ENCODE data around the gene ZNF618. TPM values are rescaled to one million over a fixed set of nuclear protein-coding genes. Genes with fewer than 3 reads are reported as not detected.
A peak's percentile ranks its signal among the peaks of the same experiment; 100 is the strongest.

The ZNF618 gene
- polyA plus RNA-seq, 3 donors from 2014 or later, result 1.4 to 4.1 (median 3.9) TPM

GRCh38 chr9:113950195-113951031 is 74.3 kb downstream of the ZNF618 start:
- no peaks in the 10 kb centered on the region for H3K36me3 Mint-ChIP-seq
- DNase-seq, result no peak
- H3K27ac Mint-ChIP-seq, result no peak overlapping the region
- H3K4me3 Mint-ChIP-seq, result no peak overlapping the region
- H3K4me1 Mint-ChIP-seq, result peaks cover 2 to 9% of the 10 kb centered on the region in 2 donors
- peaks cover 0 to 2% (median under 1%) of the 10 kb centered on the region in 3 donors for H3K27me3 Mint-ChIP-seq (ENCODE audit: low read depth in 3 of 3)
- H3K9me3 Mint-ChIP-seq, result no peaks in the 10 kb centered on the region

GRCh38 chr9:113951032-113951372 is 74.9 kb downstream of the ZNF618 start:
- peaks cover 2 to 11% of the 10 kb centered on the region in 2 donors for H3K4me1 Mint-ChIP-seq
- peaks cover 0 to 2% (median 1%) of the 10 kb centered on the region in 3 donors for H3K27me3 Mint-ChIP-seq (ENCODE audit: low read depth in 3 of 3)
- no peaks in the 10 kb centered on the region for H3K36me3 Mint-ChIP-seq
- H3K4me3 Mint-ChIP-seq, result no peak overlapping the region
- H3K27ac Mint-ChIP-seq, result no peak overlapping the region
- no peak for DNase-seq
- no peaks in the 10 kb centered on the region for H3K9me3 Mint-ChIP-seq

DNA sequence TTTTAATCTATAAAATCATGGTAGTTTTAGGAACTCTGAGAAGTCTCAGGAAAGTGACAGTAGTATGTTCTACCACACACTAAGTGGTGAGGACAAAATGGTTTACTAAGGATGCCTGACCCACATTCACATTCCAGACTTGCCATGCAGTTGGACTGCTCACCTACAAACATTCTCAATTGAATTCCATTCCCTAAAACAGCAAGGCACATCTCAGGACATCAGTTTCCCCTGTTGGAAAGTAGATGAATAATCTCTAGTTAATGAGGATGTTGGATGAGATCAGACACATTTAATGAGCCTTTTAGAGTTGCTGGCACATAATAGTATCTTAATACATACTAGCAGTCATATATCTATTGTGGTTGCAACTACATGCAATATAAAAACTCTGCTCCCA is 76.6 kb downstream of the ZNF618 start:
- DNase-seq, result no peak
- no peaks in the 10 kb centered on the region for H3K36me3 Mint-ChIP-seq
- no peak overlapping the region for H3K4me3 Mint-ChIP-seq
- H3K27me3 Mint-ChIP-seq (ENCODE audit: low read depth in 3 of 3), result peaks cover 0 to 2% (median 1%) of the 10 kb centered on the region in 3 donors
- H3K9me3 Mint-ChIP-seq, result no peaks in the 10 kb centered on the region
- H3K27ac Mint-ChIP-seq, result no peak overlapping the region
- peaks cover 5 to 11% of the 10 kb centered on the region in 2 donors for H3K4me1 Mint-ChIP-seq

DNA sequence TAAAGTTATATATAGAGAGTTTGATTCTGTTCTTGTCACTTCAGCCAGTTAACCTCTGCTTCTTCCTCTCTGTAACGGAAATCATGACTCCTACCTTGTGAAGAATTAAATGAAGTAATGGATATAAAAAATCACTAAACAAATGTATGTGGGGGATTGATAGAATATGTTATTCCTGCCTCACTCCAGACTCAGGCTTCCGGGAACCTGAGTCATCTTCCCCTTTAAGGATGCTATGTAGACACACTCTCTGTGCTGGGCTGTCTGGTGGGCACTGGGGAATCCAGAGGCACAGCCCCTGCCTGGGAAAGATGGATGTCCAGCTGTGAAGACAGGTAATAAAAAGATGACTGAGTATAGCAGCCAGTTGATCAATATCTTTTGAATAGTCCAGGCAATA is 77.4 kb downstream of the ZNF618 start:
- DNase-seq, result no peak
- Mint-ChIP-seq H3K4me1 (peaks cover 5 to 11% of the 10 kb centered on the region in 2 donors), H3K9me3 (no peaks in the 10 kb centered on the region), H3K27me3 (ENCODE audit: low read depth in 3 of 3) (peaks cover 0 to 2% (median 1%) of the 10 kb centered on the region in 3 donors), H3K27ac (no peak overlapping the region), H3K36me3 (no peaks in the 10 kb centered on the region), H3K4me3 (no peak overlapping the region)

GRCh38 chr9:113954591-113954990 is 78.5 kb downstream of the ZNF618 start:
- H3K27ac Mint-ChIP-seq, result no peak overlapping the region
- no peaks in the 10 kb centered on the region for H3K36me3 Mint-ChIP-seq
- DNase-seq, result no peak
- H3K27me3 Mint-ChIP-seq (ENCODE audit: low read depth in 3 of 3), result peaks cover 0 to 2% (median 1%) of the 10 kb centered on the region in 3 donors
- no peak overlapping the region for H3K4me3 Mint-ChIP-seq
- no peaks in the 10 kb centered on the region for H3K9me3 Mint-ChIP-seq
- H3K4me1 Mint-ChIP-seq, result peaks cover 5 to 11% of the 10 kb centered on the region in 2 donors

- peaks cover 5 to 11% of the 10 kb centered on the region in 2 donors for H3K4me1 Mint-ChIP-seq
- no peak overlapping the region for H3K4me3 Mint-ChIP-seq
- H3K27ac Mint-ChIP-seq, result no peak overlapping the region
- no peak for DNase-seq
- H3K36me3 Mint-ChIP-seq, result peaks cover 0 to 3% (median 0%) of the 10 kb centered on the region in 3 donors
- H3K27me3 Mint-ChIP-seq (ENCODE audit: low read depth in 3 of 3), result peaks cover 0 to 2% (median 1%) of the 10 kb centered on the region in 3 donors
- H3K9me3 Mint-ChIP-seq, result no peaks in the 10 kb centered on the region
Observed at GRCh38 chr9:113955076-113955752, 79.1 kb downstream of the ZNF618 start.

DNA sequence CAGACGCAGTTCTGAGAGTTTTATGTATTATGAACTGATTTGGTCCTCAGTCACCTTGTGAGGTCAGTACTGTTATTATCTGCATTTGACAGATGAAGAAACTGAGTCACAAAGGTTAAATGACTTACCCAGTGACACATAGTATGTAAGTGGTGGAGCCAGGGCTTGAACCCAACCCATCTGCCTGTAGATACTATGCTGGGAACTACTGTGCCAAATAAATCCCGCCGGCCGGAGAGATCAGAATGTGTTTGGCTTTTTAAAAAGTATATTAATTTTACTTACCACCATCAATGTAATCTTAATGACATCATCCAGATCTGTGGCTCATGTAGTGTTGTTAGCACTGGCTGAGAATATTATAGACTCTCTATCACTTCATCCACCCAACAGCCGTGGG is 80.8 kb downstream of the ZNF618 start:
- no peak for DNase-seq
- peaks cover 5 to 11% of the 10 kb centered on the region in 2 donors for H3K4me1 Mint-ChIP-seq
- H3K4me3 Mint-ChIP-seq, result no peak overlapping the region
- no peak overlapping the region for H3K27ac Mint-ChIP-seq
- peaks cover 0 to 2% (median 1%) of the 10 kb centered on the region in 3 donors for H3K27me3 Mint-ChIP-seq (ENCODE audit: low read depth in 3 of 3)
- peaks cover 0 to 5% (median 3%) of the 10 kb centered on the region in 3 donors for H3K36me3 Mint-ChIP-seq
- no peaks in the 10 kb centered on the region for H3K9me3 Mint-ChIP-seq

DNA sequence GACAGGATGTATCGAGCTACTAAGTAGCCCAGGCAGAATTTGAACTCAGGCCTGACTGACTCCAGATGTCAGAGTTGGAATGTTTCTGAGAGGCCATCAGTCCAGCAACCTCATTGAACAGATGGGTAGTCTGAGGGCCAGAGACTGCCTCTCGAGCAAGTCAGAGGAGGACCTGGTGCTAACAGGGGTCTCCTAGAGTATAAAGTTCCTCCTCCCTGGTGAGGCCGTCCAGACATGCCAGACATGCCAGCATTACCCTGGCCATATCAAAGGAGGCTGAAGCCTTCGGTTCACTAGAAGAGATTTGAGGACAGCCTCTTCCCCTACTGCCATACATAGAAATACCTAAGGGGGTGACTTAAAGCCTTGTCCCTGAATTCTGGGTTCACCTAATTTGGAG is 81.2 kb downstream of the ZNF618 start:
- H3K27ac Mint-ChIP-seq, result no peak overlapping the region

GRCh38 chr9:113957821-113958341 is 81.8 kb downstream of the ZNF618 start:
- Mint-ChIP-seq H3K27me3 (ENCODE audit: low read depth in 3 of 3) (peaks cover 0 to 2% (median 1%) of the 10 kb centered on the region in 3 donors), H3K36me3 (peaks cover 0 to 5% (median 3%) of the 10 kb centered on the region in 3 donors), H3K27ac (peak overlapping the region in 1 of 6 donors; percentile 45), H3K9me3 (no peaks in the 10 kb centered on the region), H3K4me3 (no peak overlapping the region), H3K4me1 (peaks cover 5 to 11% of the 10 kb centered on the region in 2 donors)
- no peak for DNase-seq

More for the DNA sequence above, 81.2 kb downstream of the ZNF618 start:
- Mint-ChIP-seq H3K27me3 (ENCODE audit: low read depth in 3 of 3) (peaks cover 0 to 2% (median 1%) of the 10 kb centered on the region in 3 donors), H3K36me3 (peaks cover 0 to 5% (median 3%) of the 10 kb centered on the region in 3 donors), H3K4me1 (peaks cover 5 to 11% of the 10 kb centered on the region in 2 donors), H3K4me3 (no peak overlapping the region), H3K9me3 (no peaks in the 10 kb centered on the region)
- DNase-seq, result no peak

GRCh38 chr9:113958556-113958955 is 82.4 kb downstream of the ZNF618 start:
- Mint-ChIP-seq H3K36me3 (peaks cover 0 to 5% (median 3%) of the 10 kb centered on the region in 3 donors), H3K27me3 (ENCODE audit: low read depth in 3 of 3) (peaks cover 0 to 2% (median 1%) of the 10 kb centered on the region in 3 donors), H3K4me3 (no peak overlapping the region), H3K4me1 (peaks cover 3 to 11% of the 10 kb centered on the region in 2 donors), H3K9me3 (no peaks in the 10 kb centered on the region), H3K27ac (no peak overlapping the region)
- no peak for DNase-seq

- no peak overlapping the region for H3K27ac Mint-ChIP-seq
- H3K9me3 Mint-ChIP-seq, result no peaks in the 10 kb centered on the region
- no peak overlapping the region for H3K4me3 Mint-ChIP-seq
- H3K36me3 Mint-ChIP-seq, result peaks cover 0 to 5% (median 3%) of the 10 kb centered on the region in 3 donors
- no peaks in the 10 kb centered on the region for H3K27me3 Mint-ChIP-seq (ENCODE audit: low read depth in 3 of 3)
- DNase-seq, result no peak
- peaks cover 0 to 3% of the 10 kb centered on the region in 2 donors for H3K4me1 Mint-ChIP-seq
Observed at GRCh38 chr9:113960768-113961167, 84.7 kb downstream of the ZNF618 start.

- Mint-ChIP-seq H3K4me3 (no peak overlapping the region), H3K9me3 (no peaks in the 10 kb centered on the region), H3K36me3 (peaks cover 0 to 8% (median 3%) of the 10 kb centered on the region in 3 donors), H3K27ac (no peak overlapping the region), H3K4me1 (peaks cover 0 to 2% of the 10 kb centered on the region in 2 donors), H3K27me3 (ENCODE audit: low read depth in 3 of 3) (peaks cover 0 to 2% (median 0%) of the 10 kb centered on the region in 3 donors)
- no peak for DNase-seq
Observed at GRCh38 chr9:113962396-113962795, 86.3 kb downstream of the ZNF618 start.

GRCh38 chr9:113963017-113963620 is 87.0 kb downstream of the ZNF618 start:
- H3K36me3 Mint-ChIP-seq, result peaks cover 0 to 8% (median 3%) of the 10 kb centered on the region in 3 donors
- peaks cover 0 to 2% (median 0%) of the 10 kb centered on the region in 3 donors for H3K27me3 Mint-ChIP-seq (ENCODE audit: low read depth in 3 of 3)
- H3K27ac Mint-ChIP-seq, result no peak overlapping the region
- peak in 2 of 3 donors; percentile 21 to 22 for DNase-seq
- H3K9me3 Mint-ChIP-seq, result no peaks in the 10 kb centered on the region
- no peak overlapping the region for H3K4me3 Mint-ChIP-seq
- no peaks in the 10 kb centered on the region for H3K4me1 Mint-ChIP-seq

Measured in immature natural killer cell (primary cell).